NT2/D1 (cell line): Measurements from ENCODE around the gene PEX3.

ENCODE experiments used
- SUZ12 ChIP-seq: IDR thresholded peaks from 2 replicates; pipeline ENCODE4 v1.6.1; 2011; ENCODE audit not compliant: insufficient read length, insufficient read depth; ENCODE audit errors: extremely low read depth
- YY1 ChIP-seq: IDR thresholded peaks from 2 replicates; pipeline ENCODE4 v1.6.1; 2011; ENCODE audit not compliant: insufficient read length, insufficient read depth
- ZNF274 ChIP-seq: IDR thresholded peaks from 2 replicates; pipeline ENCODE4 v1.6.1; 2011; ENCODE audit warnings: mild to moderate bottlenecking, low read depth, low read length

DNA sequence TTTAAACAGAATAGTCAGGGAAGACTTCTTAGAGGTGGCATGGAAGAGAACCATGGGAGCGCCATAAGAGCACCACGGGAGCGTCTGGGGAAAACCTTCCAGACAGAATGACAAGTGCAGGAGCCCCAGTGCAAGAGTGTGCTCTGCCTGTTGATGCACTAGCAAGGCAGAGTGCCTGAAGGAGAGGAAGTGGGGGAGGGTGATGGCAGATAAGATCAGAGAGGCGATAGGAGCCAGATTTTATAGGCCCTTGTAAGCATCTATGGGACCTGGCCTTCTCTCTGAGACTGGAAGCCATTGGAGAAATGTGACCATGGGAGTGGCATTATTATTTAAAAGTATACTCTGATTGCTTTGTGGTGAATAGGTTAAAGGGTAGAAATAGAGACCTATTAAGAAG, 47.8 kb downstream of the PEX3 start:
- no peak for TF ChIP-seq ZNF274
- TF ChIP-seq SUZ12 = no peak
- TF ChIP-seq YY1 = no peak
